ENCODE results near the gene ALK. TPM values are rescaled to one million over a fixed set of nuclear protein-coding genes. Genes with fewer than 3 reads are reported as not detected.
A peak's percentile ranks its signal among the peaks of the same experiment; 100 is the strongest.

The ALK gene
- total RNA-seq, 1 donor from 2014 or later, result 9.6 TPM

DNA sequence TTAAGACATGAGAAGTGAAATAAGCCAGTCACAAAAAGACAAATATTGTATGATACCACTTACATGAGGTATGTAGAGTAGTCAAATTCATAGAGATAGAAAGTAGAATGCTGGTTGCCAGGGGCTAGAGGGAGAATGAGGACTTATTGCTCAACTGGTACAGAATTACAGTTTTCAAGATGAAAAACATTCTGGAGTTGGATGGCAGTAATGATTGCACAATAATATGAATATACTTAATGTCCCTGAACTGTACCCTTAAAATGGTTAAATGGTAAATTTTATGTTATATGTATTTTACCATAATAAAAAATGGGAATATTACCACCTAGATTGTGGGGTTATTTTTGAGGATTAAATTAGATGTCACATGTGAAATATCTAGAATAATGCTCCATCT, 465.0 kb downstream of the ALK start:
- DNase-seq, result no peak
- no peaks in the 10 kb centered on the region for H3K36me3 Mint-ChIP-seq (ENCODE audit: unreplicated experiment)
- H3K27me3 Mint-ChIP-seq (ENCODE audit: unreplicated experiment), result no peaks in the 10 kb centered on the region
- no peak for TF ChIP-seq CTCF (IDR thresholded peaks at IDR 0.05; ENCODE audit: partially characterized antibody, unreplicated experiment)
- no peaks in the 10 kb centered on the region for H3K9me3 Mint-ChIP-seq (ENCODE audit: unreplicated experiment)
- H3K27ac Mint-ChIP-seq (ENCODE audit: unreplicated experiment), result no peak overlapping the region
- H3K4me1 Mint-ChIP-seq (ENCODE audit: low read depth, unreplicated experiment), result peaks cover 15% of the 10 kb centered on the region
- no peak overlapping the region for H3K4me3 Mint-ChIP-seq (ENCODE audit: unreplicated experiment)

DNA sequence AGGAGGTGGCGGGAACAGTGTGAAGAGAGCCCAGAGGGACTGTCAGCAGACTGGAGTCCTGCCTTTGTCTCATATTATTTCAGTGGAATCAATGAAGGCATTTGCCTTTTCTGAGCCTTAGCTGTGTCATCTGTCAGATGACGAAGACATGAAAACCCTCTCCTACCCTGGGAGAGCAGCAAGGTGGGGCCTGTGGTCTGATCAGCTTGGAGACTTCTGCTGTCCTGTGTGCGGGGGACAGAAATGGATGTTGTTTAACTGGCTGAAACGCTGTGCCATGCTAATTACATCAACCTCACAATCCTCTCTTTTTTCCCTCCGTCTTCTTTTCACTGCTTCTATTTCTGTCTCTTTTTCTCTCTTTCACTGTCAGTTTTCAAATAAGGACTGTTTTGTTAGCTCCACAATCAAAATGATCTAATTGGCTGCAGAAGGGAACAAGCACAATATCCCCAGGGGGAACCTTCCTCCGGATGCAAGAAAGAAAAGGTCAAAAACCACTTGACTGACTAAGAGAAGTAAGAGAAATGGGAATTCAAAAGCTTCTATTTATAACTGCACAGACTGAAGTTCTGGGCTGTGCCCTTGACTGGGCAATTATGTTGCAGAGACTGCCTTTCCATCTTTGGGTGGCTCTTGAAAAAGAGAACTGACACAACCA, 466.1 kb downstream of the ALK start:
- H3K4me1 Mint-ChIP-seq (ENCODE audit: low read depth, unreplicated experiment), result peaks cover 15% of the 10 kb centered on the region
- no peaks in the 10 kb centered on the region for H3K9me3 Mint-ChIP-seq (ENCODE audit: unreplicated experiment)
- peak overlapping the region; percentile 84 for H3K27ac Mint-ChIP-seq (ENCODE audit: unreplicated experiment)
- H3K4me3 Mint-ChIP-seq (ENCODE audit: unreplicated experiment), result peak overlapping the region; percentile 41
- H3K27me3 Mint-ChIP-seq (ENCODE audit: unreplicated experiment), result no peaks in the 10 kb centered on the region
- H3K36me3 Mint-ChIP-seq (ENCODE audit: unreplicated experiment), result no peaks in the 10 kb centered on the region
- TF ChIP-seq CTCF (IDR thresholded peaks at IDR 0.05; ENCODE audit: partially characterized antibody, unreplicated experiment), result no peak
- no peak for DNase-seq

- Mint-ChIP-seq H3K27me3 (ENCODE audit: unreplicated experiment) (peaks cover 2% of the 10 kb centered on the region), H3K36me3 (ENCODE audit: unreplicated experiment) (no peaks in the 10 kb centered on the region), H3K4me3 (ENCODE audit: unreplicated experiment) (no peak overlapping the region), H3K9me3 (ENCODE audit: unreplicated experiment) (no peaks in the 10 kb centered on the region), H3K27ac (ENCODE audit: unreplicated experiment) (no peak overlapping the region), H3K4me1 (ENCODE audit: low read depth, unreplicated experiment) (peaks cover 26% of the 10 kb centered on the region)
- TF ChIP-seq CTCF (IDR thresholded peaks at IDR 0.05; ENCODE audit: partially characterized antibody, unreplicated experiment), result no peak
- DNase-seq, result no peak
These were observed 469.4 kb downstream of the ALK start for GRCh38 chr2:29452036-29452435.

DNA sequence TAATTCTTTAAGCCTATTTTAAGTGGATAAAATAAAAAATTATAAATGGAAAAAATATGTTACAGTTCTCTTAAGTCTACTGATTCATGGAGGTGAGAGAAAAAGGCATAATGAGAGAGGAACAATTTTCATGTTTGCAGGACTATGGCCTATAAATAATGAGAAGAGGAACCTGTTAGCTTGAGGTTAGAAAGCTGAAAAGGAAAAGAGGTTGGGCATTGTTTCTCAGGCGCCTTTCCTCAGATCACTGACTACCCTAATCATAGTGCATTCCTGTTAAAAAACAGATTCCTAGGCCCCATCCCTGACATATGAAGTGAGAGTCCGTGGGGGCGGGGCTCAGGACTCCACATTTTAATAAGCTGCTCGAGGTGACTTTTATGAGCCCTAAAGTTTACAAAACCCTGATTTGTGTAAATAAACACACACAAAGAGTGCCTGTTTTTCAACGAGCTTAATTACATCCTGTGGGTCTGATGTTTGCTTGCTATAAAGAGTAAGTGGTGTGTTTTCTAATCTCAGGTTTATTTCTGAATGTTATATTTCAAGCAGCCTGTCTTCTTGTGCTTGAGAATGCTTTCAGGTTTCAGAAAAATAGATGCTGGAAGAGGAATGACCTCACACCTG, 470.7 kb downstream of the ALK start:
- DNase-seq, result no peak
- Mint-ChIP-seq H3K27ac (ENCODE audit: unreplicated experiment) (no peak overlapping the region), H3K4me3 (ENCODE audit: unreplicated experiment) (no peak overlapping the region), H3K27me3 (ENCODE audit: unreplicated experiment) (peaks cover 2% of the 10 kb centered on the region), H3K9me3 (ENCODE audit: unreplicated experiment) (no peaks in the 10 kb centered on the region), H3K36me3 (ENCODE audit: unreplicated experiment) (no peaks in the 10 kb centered on the region), H3K4me1 (ENCODE audit: low read depth, unreplicated experiment) (peaks cover 21% of the 10 kb centered on the region)
- no peak for TF ChIP-seq CTCF (IDR thresholded peaks at IDR 0.05; ENCODE audit: partially characterized antibody, unreplicated experiment)

- Mint-ChIP-seq H3K27me3 (ENCODE audit: unreplicated experiment) (peaks cover 2% of the 10 kb centered on the region), H3K4me1 (ENCODE audit: low read depth, unreplicated experiment) (peaks cover 10% of the 10 kb centered on the region), H3K36me3 (ENCODE audit: unreplicated experiment) (no peaks in the 10 kb centered on the region), H3K9me3 (ENCODE audit: unreplicated experiment) (no peaks in the 10 kb centered on the region), H3K4me3 (ENCODE audit: unreplicated experiment) (no peak overlapping the region), H3K27ac (ENCODE audit: unreplicated experiment) (no peak overlapping the region)
- no peak for DNase-seq
- TF ChIP-seq CTCF (IDR thresholded peaks at IDR 0.05; ENCODE audit: partially characterized antibody, unreplicated experiment), result no peak
These were observed 471.9 kb downstream of the ALK start for GRCh38 chr2:29449499-29449898.

All from glutamatergic neuron (in vitro differentiated cells).